CD4-positive, alpha-beta memory T cell (primary cell): Measurements from ENCODE around the gene AGBL1. TPM values are rescaled to one million over a fixed set of nuclear protein-coding genes. Genes with fewer than 3 reads are reported as not detected.

ENCODE experiments used
- CTCF ChIA-PET: fragments of 350-600 bp; sonication (Branson Sonifier 250); formaldehyde crosslinking; loops from one replicate; lab custom pipeline; 2021; ENCODE audit warnings: inconsistent platforms; ENCODE audit not compliant: partially characterized antibody; lab: Charles Lee
- POLR2A ChIA-PET: fragments of 350-600 bp; sonication (Branson Sonifier 250); formaldehyde crosslinking; loops from one replicate; lab custom pipeline; 2021; ENCODE audit not compliant: partially characterized antibody; lab: Charles Lee
- DNase-seq, 5 donors: peaks; one replicate each; pipeline versions ENCODE4 v3.0.0 to v3.0.0-alpha.2; 2020 to 2022; ENCODE audit warnings: mixed read lengths in 1 of 5
- H3K27ac ChIP-seq: one replicate; pipeline ENCODE4 v1.7.0; 2013; ENCODE audit warnings: low read depth, low read length
- H3K27me3 ChIP-seq: 2 replicates; pipeline ENCODE4 v1.7.0; 2013; ENCODE audit warnings: mild to moderate bottlenecking, low read length, moderate library complexity; ENCODE audit not compliant: insufficient read depth
- H3K36me3 ChIP-seq: 2 replicates; pipeline ENCODE4 v1.7.0; 2013; ENCODE audit warnings: mild to moderate bottlenecking, low read length, moderate library complexity; ENCODE audit not compliant: insufficient read depth
- H3K4me1 ChIP-seq: 2 replicates; pipeline ENCODE4 v1.7.0; 2013; ENCODE audit warnings: mild to moderate bottlenecking, low read length, moderate library complexity; ENCODE audit not compliant: insufficient read depth
- H3K4me3 ChIP-seq, 2 donors: one replicate each; pipeline ENCODE4 v1.7.0; 2013; ENCODE audit warnings: low read length in 2 of 2, mild to moderate bottlenecking in 1 of 2
- H3K9me3 ChIP-seq, 2 donors: one replicate each; pipeline ENCODE4 v1.7.0; 2013; ENCODE audit warnings: low read length in 2 of 2, control low read depth in 1 of 2; ENCODE audit not compliant: control insufficient read depth in 1 of 2
- H3K27ac Mint-ChIP-seq, 7 donors: one replicate each; pipeline ENCODE4 v1.8.0; 2020 to 2021; ENCODE audit warnings: mixed read lengths in 7 of 7, mild to moderate bottlenecking in 6 of 7, inconsistent platforms in 3 of 7, moderate library complexity in 3 of 7
- H3K27me3 Mint-ChIP-seq, 2 donors: one replicate each; pipeline ENCODE4 v1.8.0; 2020 to 2021; ENCODE audit warnings: mixed read lengths in 2 of 2
- H3K36me3 Mint-ChIP-seq, 2 donors: one replicate each; pipeline ENCODE4 v1.8.0; 2020 to 2021; ENCODE audit warnings: mixed read lengths in 2 of 2, inconsistent platforms in 1 of 2, mild to moderate bottlenecking in 1 of 2
- H3K4me1 Mint-ChIP-seq, 4 donors: one replicate each; pipeline ENCODE4 v1.8.0; 2020 to 2021; ENCODE audit warnings: mixed read lengths in 4 of 4, mild to moderate bottlenecking in 1 of 4
- H3K4me3 Mint-ChIP-seq, 8 donors: one replicate each; pipeline ENCODE4 v1.8.0; 2020 to 2021; ENCODE audit warnings: mixed read lengths in 8 of 8, mild to moderate bottlenecking in 7 of 8, moderate library complexity in 6 of 8, inconsistent platforms in 3 of 8
- H3K9me3 Mint-ChIP-seq, 8 donors: one replicate each; pipeline ENCODE4 v1.8.0; 2020 to 2021; ENCODE audit warnings: mixed read lengths in 8 of 8, mild to moderate bottlenecking in 5 of 8, inconsistent platforms in 3 of 8, moderate library complexity in 1 of 8
- intact Hi-C: fragments of 100-400 bp; cut with micrococcal nuclease; formaldehyde crosslinking; loops from one replicate; pipeline ENCODE4 v1.15.1; 2023
- polyA plus RNA-seq, 2 donors: library from polyadenylated mRNA; unstranded; fragments of 300-500 nt; fragmentation: Illumina TruSeq; gene quantifications; one replicate each; pipeline ENCODE4 v1.2.3, GENCODE V29; 2021
- total RNA-seq, 2 experiments: library from RNA; stranded (reverse); gene quantifications; one replicate each; pipeline ENCODE4 v1.2.3, GENCODE V29; 2021

The AGBL1 gene
- total and polyA plus RNA-seq, 4 experiments from 2014 or later: not detected

DNA sequence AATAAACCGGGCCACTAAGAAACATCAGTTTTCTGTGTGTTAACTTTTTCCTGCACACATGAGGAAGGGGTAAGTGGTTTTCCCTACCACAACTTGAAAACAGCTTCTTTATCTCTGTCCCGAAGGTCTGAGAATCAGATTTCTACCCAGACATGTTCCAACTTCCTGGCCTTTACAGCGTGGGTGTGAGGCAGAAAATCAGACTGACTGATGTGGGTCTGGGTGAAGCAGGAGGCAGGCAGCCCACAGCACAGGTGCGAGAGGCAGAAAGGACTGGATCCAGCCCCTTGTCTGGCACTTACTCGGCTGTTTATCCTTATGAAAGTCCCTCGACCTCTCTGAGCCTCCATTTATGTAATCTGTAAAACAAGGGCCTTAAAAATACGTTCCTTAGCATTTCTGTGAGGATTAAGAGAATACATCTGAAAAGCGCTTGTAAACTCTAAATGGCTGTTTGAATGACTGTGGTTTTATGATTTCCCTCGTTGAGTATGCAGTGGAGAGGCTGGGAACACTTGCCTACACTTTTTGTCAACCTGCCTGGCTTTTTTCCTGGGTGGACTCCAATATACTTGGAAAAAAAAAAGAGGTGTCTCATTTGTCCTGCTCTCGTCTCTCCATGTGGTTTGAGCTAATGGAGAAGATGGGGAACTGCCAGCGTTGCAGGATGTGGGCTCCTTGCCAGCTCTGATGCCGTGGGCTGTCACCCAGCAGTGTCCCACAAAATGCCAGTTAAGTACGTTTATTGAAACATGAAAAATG lies 3.1 kb downstream of the AGBL1 start:
- CTCF ChIA-PET: no interaction called here
- peaks cover 13% of the 10 kb centered on the region for H3K4me1 ChIP-seq
- Mint-ChIP-seq H3K4me1 (peaks cover 0 to 21% (median 16%) of the 10 kb centered on the region in 4 donors), H3K27ac (peak overlapping the region in 1 of 7 donors; percentile 36), H3K36me3 (no peaks in the 10 kb centered on the region), H3K9me3 (no peaks in the 10 kb centered on the region), H3K4me3 (peak overlapping the region in 6 of 8 donors; percentile 11 to 56 (median 30)), H3K27me3 (peaks cover 0 to 4% of the 10 kb centered on the region in 2 donors)
- no peaks in the 10 kb centered on the region for H3K9me3 ChIP-seq
- peak in 1 of 5 donors; percentile 0 for DNase-seq
- H3K27ac ChIP-seq: no peak overlapping the region
- no peak overlapping the region for H3K4me3 ChIP-seq
- H3K27me3 ChIP-seq: no peaks in the 10 kb centered on the region
- POLR2A ChIA-PET: no interaction called here
- H3K36me3 ChIP-seq: no peaks in the 10 kb centered on the region
- intact Hi-C loops: no loop called here

DNA sequence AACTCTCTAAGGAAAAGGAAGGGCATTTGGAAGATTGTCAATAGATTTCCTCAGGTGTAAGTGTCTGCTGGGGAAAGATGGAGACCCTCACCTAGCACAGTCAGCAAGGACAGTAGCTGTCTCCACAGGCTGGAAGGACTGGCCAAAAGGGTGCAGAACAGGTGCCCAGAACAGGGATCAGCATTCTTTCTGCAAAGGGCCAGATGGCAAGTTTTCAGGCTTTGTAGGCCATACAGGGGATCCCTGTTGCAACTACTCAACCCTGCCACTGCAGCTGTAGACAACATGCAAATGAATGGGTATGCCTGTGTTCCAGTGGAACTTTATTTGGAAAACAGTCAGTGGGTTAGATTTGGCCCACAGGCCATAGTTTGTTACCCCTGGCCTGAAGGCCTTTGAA lies 8.1 kb downstream of the AGBL1 start:
- Histone ChIP-seq H3K9me3 (no peaks in the 10 kb centered on the region), H3K4me3 (no peak overlapping the region), H3K36me3 (no peaks in the 10 kb centered on the region), H3K4me1 (peaks cover 8% of the 10 kb centered on the region), H3K27ac (no peak overlapping the region), H3K27me3 (no peaks in the 10 kb centered on the region)
- ChIA-PET CTCF (no interaction called here), POLR2A (no interaction called here)
- intact Hi-C loops: no loop called here
- peaks cover 0 to 11% (median 9%) of the 10 kb centered on the region in 4 donors for H3K4me1 Mint-ChIP-seq
- H3K4me3 Mint-ChIP-seq: no peak overlapping the region
- peaks cover 3 to 5% of the 10 kb centered on the region in 2 donors for H3K27me3 Mint-ChIP-seq
- no peak overlapping the region for H3K27ac Mint-ChIP-seq
- no peaks in the 10 kb centered on the region for H3K9me3 Mint-ChIP-seq
- no peaks in the 10 kb centered on the region for H3K36me3 Mint-ChIP-seq
- no peak for DNase-seq

DNA sequence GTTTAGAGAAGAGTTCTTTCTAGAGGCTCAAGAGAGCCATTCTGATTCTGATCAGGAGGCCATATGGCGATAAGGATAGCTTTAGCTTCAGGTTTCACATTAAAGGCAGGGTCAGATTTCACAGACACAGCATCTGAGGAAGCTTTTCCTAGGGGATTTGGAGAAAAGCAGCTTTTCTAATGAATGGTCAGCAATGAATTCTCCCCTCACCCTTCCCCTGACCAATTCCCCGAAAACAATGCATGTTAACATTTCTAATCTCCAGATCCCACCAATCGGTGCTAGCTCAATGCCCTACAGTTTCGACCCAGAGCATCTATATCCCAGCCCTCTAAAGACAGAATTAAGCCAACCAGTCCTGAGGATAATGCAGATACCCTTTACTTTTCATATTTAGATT lies 9.8 kb downstream of the AGBL1 start:
- no peak overlapping the region for H3K4me3 Mint-ChIP-seq
- Histone ChIP-seq H3K9me3 (no peaks in the 10 kb centered on the region), H3K27ac (no peak overlapping the region), H3K27me3 (no peaks in the 10 kb centered on the region), H3K4me3 (no peak overlapping the region), H3K4me1 (no peaks in the 10 kb centered on the region), H3K36me3 (no peaks in the 10 kb centered on the region)
- POLR2A ChIA-PET: no interaction called here
- H3K36me3 Mint-ChIP-seq: no peaks in the 10 kb centered on the region
- H3K27me3 Mint-ChIP-seq: peaks cover 5% of the 10 kb centered on the region in 2 donors
- H3K4me1 Mint-ChIP-seq: no peaks in the 10 kb centered on the region
- H3K27ac Mint-ChIP-seq: no peak overlapping the region
- no peak for DNase-seq
- CTCF ChIA-PET: no interaction called here
- intact Hi-C loops: no loop called here
- H3K9me3 Mint-ChIP-seq: no peaks in the 10 kb centered on the region

DNA sequence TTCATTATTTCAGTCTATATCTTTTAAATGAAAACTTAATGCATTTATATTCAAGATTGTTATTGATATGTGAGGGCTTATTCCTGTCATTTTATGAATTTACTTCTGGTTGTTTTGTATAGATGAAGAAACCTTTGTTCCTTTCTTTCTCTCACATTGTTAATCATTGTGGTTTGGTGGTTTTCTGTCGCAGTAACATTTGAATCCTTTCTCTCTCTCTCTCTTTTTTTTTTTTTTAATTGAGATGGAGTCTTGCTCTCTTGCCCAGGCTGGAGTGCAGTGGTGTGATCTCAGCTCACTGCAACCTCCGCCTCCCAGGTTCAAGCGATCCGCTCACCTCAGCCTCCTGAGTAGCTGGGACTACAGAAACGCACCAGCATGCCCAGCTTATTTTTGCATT lies 22.1 kb downstream of the AGBL1 start:
- Mint-ChIP-seq H3K27me3 (peaks cover 10 to 13% of the 10 kb centered on the region in 2 donors), H3K4me3 (no peak overlapping the region), H3K36me3 (no peaks in the 10 kb centered on the region), H3K4me1 (no peaks in the 10 kb centered on the region), H3K27ac (no peak overlapping the region), H3K9me3 (peaks cover 0 to 32% (median 18%) of the 10 kb centered on the region in 8 donors)
- no peak overlapping the region for H3K4me3 ChIP-seq
- no peaks in the 10 kb centered on the region for H3K9me3 ChIP-seq
- ChIA-PET POLR2A (no interaction called here), CTCF (no interaction called here)
- no peak overlapping the region for H3K27ac ChIP-seq
- no peaks in the 10 kb centered on the region for H3K36me3 ChIP-seq
- H3K4me1 ChIP-seq: no peaks in the 10 kb centered on the region
- no peak for DNase-seq
- intact Hi-C loops: no loop called here
- no peaks in the 10 kb centered on the region for H3K27me3 ChIP-seq

DNA sequence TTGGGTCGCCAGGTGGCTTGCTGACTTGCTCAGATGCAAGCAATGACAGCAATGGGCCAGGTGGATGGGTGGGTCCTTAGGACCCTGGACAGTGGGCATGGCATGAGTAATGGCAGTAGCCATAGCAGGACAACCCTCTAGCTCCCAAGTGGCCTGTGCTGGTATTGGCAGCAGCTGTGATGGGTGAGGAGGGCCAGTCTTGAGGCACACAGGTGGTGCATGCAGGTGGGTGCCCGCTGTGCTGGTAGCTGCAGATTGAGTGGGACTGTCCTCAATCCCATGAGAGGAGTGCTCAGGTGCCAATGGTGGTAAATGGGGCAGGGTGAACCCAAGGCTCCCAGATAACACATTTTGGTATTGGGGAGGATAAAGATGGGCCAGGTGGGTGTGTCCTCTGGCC lies 24.2 kb downstream of the AGBL1 start:
- Mint-ChIP-seq H3K4me1 (no peaks in the 10 kb centered on the region), H3K36me3 (no peaks in the 10 kb centered on the region), H3K27me3 (peaks cover 9 to 13% of the 10 kb centered on the region in 2 donors), H3K9me3 (peaks cover 0 to 32% (median 17%) of the 10 kb centered on the region in 8 donors), H3K4me3 (no peak overlapping the region), H3K27ac (no peak overlapping the region)
- no peak overlapping the region for H3K27ac ChIP-seq
- H3K27me3 ChIP-seq: no peaks in the 10 kb centered on the region
- intact Hi-C loops: no loop called here
- no peaks in the 10 kb centered on the region for H3K9me3 ChIP-seq
- H3K36me3 ChIP-seq: no peaks in the 10 kb centered on the region
- H3K4me1 ChIP-seq: no peaks in the 10 kb centered on the region
- DNase-seq: no peak
- H3K4me3 ChIP-seq: no peak overlapping the region
- ChIA-PET POLR2A (no interaction called here), CTCF (no interaction called here)

DNA sequence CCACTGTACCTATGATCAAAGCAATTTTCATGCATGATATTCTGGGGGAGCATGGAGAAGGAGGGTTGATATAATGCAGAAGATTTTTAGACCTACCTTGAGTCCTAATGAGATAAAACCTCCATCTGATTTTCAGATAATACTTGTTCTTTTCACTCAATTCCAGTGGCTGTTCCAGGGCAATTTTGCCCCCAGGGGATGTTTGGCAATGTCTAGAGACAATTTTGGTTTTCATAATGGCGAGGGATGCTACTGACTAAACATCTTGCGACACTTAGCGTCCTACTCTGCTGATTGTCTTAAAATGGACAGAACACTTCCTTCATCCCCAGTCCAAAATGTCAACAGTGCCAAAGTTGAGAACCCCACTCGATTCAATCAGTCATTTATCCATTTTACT lies 26.6 kb downstream of the AGBL1 start:
- H3K4me3 Mint-ChIP-seq: no peak overlapping the region

DNA sequence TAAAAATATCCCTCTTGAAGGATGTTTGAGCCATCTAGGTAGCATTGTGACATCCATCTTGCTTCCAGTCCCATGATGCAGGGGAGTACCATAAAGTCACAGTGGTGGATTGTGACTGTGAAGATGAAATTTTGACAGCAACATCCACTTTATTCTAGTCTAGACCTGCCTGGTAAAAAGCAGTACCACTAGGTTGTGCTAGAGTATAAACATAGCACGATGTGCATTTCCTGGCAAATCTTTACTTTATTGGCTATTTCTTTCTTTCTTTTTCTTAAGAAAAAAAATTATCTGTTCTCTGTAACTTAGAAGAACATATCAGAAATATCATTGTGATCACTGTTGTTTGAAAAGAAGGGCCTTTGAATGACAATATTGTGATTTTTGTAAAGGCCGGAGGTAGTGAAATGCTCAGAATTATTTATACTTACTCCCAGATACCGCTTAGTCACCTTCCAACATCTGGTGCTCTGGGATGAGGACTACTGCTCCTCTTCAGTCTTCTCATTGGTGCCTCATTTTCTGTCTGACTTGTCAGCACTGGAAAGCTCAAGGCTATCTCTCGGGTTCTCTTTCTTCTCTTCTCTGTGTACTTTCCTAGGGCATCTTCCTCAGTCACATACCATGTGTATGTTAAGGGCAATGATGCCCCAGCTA lies 35.6 kb downstream of the AGBL1 start:
- no peak for DNase-seq
- ChIA-PET POLR2A (no interaction called here), CTCF (no interaction called here)
- Mint-ChIP-seq H3K4me3 (no peak overlapping the region), H3K27me3 (peaks cover 10 to 12% of the 10 kb centered on the region in 2 donors), H3K9me3 (peaks cover 0 to 2% (median 0%) of the 10 kb centered on the region in 8 donors), H3K4me1 (no peaks in the 10 kb centered on the region), H3K36me3 (no peaks in the 10 kb centered on the region), H3K27ac (no peak overlapping the region)
- intact Hi-C loops: no loop called here
- Histone ChIP-seq H3K9me3 (no peaks in the 10 kb centered on the region), H3K4me1 (no peaks in the 10 kb centered on the region), H3K27ac (no peak overlapping the region), H3K36me3 (no peaks in the 10 kb centered on the region), H3K27me3 (no peaks in the 10 kb centered on the region), H3K4me3 (no peak overlapping the region)

More for the DNA sequence above, 26.6 kb downstream of the AGBL1 start:
- H3K27me3 ChIP-seq: no peaks in the 10 kb centered on the region
- no peak overlapping the region for H3K4me3 ChIP-seq
- Mint-ChIP-seq H3K4me1 (no peaks in the 10 kb centered on the region), H3K27me3 (peaks cover 9 to 22% of the 10 kb centered on the region in 2 donors), H3K9me3 (peaks cover 0 to 20% (median 17%) of the 10 kb centered on the region in 8 donors), H3K36me3 (no peaks in the 10 kb centered on the region), H3K27ac (no peak overlapping the region)
- POLR2A ChIA-PET: no interaction called here
- H3K9me3 ChIP-seq: no peaks in the 10 kb centered on the region
- H3K36me3 ChIP-seq: no peaks in the 10 kb centered on the region
- intact Hi-C loops: no loop called here
- DNase-seq: no peak
- CTCF ChIA-PET: no interaction called here
- no peak overlapping the region for H3K27ac ChIP-seq
- no peaks in the 10 kb centered on the region for H3K4me1 ChIP-seq
